ENCODE measurements around the gene KIAA1755.
A peak's percentile ranks its signal among the peaks of the same experiment; 100 is the strongest.

Gene KIAA1755

GRCh38 chr20:38243709-38244020 lies 16.9 kb downstream of the KIAA1755 start:
- no peak for TF ChIP-seq CTCF (conservative IDR thresholded peaks at IDR 0.05)
- no peak overlapping the region for H3K27ac ChIP-seq

- no peak overlapping the region for H3K27ac ChIP-seq
- TF ChIP-seq CTCF (conservative IDR thresholded peaks at IDR 0.05) = peak; percentile 50
Observed at GRCh38 chr20:38242848-38243708, 17.5 kb downstream of the KIAA1755 start.

GRCh38 chr20:38241201-38241600 lies 19.3 kb downstream of the KIAA1755 start:
- no peak overlapping the region for H3K27ac ChIP-seq
- no peak for TF ChIP-seq CTCF (conservative IDR thresholded peaks at IDR 0.05)

GRCh38 chr20:38239441-38239840 lies 21.1 kb downstream of the KIAA1755 start:
- no peak overlapping the region for H3K27ac ChIP-seq
- no peak for TF ChIP-seq CTCF (conservative IDR thresholded peaks at IDR 0.05)

GRCh38 chr20:38238829-38239228 lies 21.7 kb downstream of the KIAA1755 start:
- H3K27ac ChIP-seq = no peak overlapping the region
- TF ChIP-seq CTCF (conservative IDR thresholded peaks at IDR 0.05) = no peak

GRCh38 chr20:38237381-38237780 lies 23.2 kb downstream of the KIAA1755 start:
- no peak overlapping the region for H3K27ac ChIP-seq
- no peak for TF ChIP-seq CTCF (conservative IDR thresholded peaks at IDR 0.05)

- H3K27ac ChIP-seq = no peak overlapping the region
- no peak for TF ChIP-seq CTCF (conservative IDR thresholded peaks at IDR 0.05)
Observed at GRCh38 chr20:38231531-38232121, 28.9 kb downstream of the KIAA1755 start.
